B cell (primary cell): Measurements from ENCODE around the gene MREG.
"Not testable (repeated sequence)": the region's sequence is repeated elsewhere in the genome, so short reads cannot be mapped to it uniquely, and the experiment has no call there.

Experiments used
- EZH2 ChIP-seq: IDR thresholded peaks from 2 replicates; pipeline ENCODE4 v1.6.1; 2012; ENCODE audit warnings: borderline replicate concordance, low read depth, mild to moderate bottlenecking, moderate library complexity, low read length; ENCODE audit not compliant: insufficient read depth, poor library complexity, severe bottlenecking
- TF ChIP-seq, protein P1 (sequence below): fragments of 200-600 bp; IDR thresholded peaks from one replicate; pipeline ENCODE4 v1.8.0; 2022; ENCODE audit warnings: antibody characterized with exemption, mild to moderate bottlenecking

DNA sequence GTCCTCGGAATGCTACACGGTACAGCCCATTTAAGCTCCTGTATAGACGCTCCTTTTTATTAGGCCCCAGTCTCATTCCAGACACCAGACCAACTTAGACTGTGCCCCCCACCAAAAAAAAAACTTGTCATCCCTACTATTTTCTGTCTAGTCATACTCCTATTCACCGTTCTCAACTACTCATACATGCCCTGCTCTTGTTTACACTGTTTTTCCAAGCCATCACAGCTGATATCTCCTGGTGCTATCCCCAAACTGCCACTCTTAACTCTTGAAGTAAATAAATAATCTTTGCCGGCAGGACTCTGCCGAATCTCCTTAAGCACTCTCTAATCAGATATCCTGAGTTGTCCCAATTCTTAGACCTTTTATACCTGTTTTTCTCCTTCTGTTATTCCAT lies 86.4 kb downstream of the MREG start:
- not testable (repeated sequence) for TF ChIP-seq EZH2
- TF ChIP-seq, protein P1, sequence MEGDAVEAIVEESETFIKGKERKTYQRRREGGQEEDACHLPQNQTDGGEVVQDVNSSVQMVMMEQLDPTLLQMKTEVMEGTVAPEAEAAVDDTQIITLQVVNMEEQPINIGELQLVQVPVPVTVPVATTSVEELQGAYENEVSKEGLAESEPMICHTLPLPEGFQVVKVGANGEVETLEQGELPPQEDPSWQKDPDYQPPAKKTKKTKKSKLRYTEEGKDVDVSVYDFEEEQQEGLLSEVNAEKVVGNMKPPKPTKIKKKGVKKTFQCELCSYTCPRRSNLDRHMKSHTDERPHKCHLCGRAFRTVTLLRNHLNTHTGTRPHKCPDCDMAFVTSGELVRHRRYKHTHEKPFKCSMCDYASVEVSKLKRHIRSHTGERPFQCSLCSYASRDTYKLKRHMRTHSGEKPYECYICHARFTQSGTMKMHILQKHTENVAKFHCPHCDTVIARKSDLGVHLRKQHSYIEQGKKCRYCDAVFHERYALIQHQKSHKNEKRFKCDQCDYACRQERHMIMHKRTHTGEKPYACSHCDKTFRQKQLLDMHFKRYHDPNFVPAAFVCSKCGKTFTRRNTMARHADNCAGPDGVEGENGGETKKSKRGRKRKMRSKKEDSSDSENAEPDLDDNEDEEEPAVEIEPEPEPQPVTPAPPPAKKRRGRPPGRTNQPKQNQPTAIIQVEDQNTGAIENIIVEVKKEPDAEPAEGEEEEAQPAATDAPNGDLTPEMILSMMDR, result not testable (repeated sequence)
